Glomerular visceral epithelial cell (primary cell): ENCODE data around the gene PTCH1.
A peak's percentile ranks its signal among the peaks of the same experiment; 100 is the strongest.

Experiments used
- DNase-seq: peaks from one replicate; pipeline ENCODE4 v3.0.0-alpha.2; 2016; ENCODE audit errors: extremely low spot score

The PTCH1 gene

GRCh38 chr9:95516734-95517558, at the start of gene PTCH1:
TSS of gene PTCH1 (minus strand) at chr9:95516971.
- peak; percentile 48 for DNase-seq

GRCh38 chr9:95565982-95566381, 49.2 kb upstream of the PTCH1 start:
- DNase-seq, result no peak

- no peak for DNase-seq
Observed at GRCh38 chr9:95561913-95562312, 45.1 kb upstream of the PTCH1 start.

GRCh38 chr9:95557142-95557541, 40.4 kb upstream of the PTCH1 start:
- no peak for DNase-seq

GRCh38 chr9:95556521-95556920, 39.8 kb upstream of the PTCH1 start:
- DNase-seq, result no peak

- DNase-seq, result no peak
Observed at GRCh38 chr9:95552814-95553546, 36.2 kb upstream of the PTCH1 start.

GRCh38 chr9:95552255-95552654, 35.5 kb upstream of the PTCH1 start:
- no peak for DNase-seq

- DNase-seq, result no peak
Observed at GRCh38 chr9:95551406-95551805, 34.6 kb upstream of the PTCH1 start.

GRCh38 chr9:95545831-95546567, 29.2 kb upstream of the PTCH1 start:
- no peak for DNase-seq

- DNase-seq, result no peak
Observed at GRCh38 chr9:95533996-95534680, 17.4 kb upstream of the PTCH1 start.

GRCh38 chr9:95529910-95530309, 13.1 kb upstream of the PTCH1 start:
- no peak for DNase-seq

- DNase-seq, result no peak
Observed at GRCh38 chr9:95528908-95529502, 12.2 kb upstream of the PTCH1 start.

- no peak for DNase-seq
Observed at GRCh38 chr9:95522871-95523370, 6.2 kb upstream of the PTCH1 start.

GRCh38 chr9:95521699-95522098, 4.9 kb upstream of the PTCH1 start:
- DNase-seq, result no peak

GRCh38 chr9:95517559-95518425, 1.0 kb upstream of the PTCH1 start:
- no peak for DNase-seq

- no peak for DNase-seq
Observed at GRCh38 chr9:95516221-95516733, 494 bp downstream of the PTCH1 start.

- DNase-seq, result peak; percentile 22
Observed at GRCh38 chr9:95515272-95516113, 1.3 kb downstream of the PTCH1 start.

GRCh38 chr9:95514342-95514741, 2.4 kb downstream of the PTCH1 start:
- DNase-seq, result no peak

- DNase-seq, result no peak
Observed at GRCh38 chr9:95513711-95514110, 3.1 kb downstream of the PTCH1 start.
